ENCODE measurements around the gene UBAC2. TPM values are rescaled to one million over a fixed set of nuclear protein-coding genes. Genes with fewer than 3 reads are reported as not detected.

Gene UBAC2
- total RNA-seq, 2 donors from 2014 or later, result 76.7 to 80.3 TPM

DNA sequence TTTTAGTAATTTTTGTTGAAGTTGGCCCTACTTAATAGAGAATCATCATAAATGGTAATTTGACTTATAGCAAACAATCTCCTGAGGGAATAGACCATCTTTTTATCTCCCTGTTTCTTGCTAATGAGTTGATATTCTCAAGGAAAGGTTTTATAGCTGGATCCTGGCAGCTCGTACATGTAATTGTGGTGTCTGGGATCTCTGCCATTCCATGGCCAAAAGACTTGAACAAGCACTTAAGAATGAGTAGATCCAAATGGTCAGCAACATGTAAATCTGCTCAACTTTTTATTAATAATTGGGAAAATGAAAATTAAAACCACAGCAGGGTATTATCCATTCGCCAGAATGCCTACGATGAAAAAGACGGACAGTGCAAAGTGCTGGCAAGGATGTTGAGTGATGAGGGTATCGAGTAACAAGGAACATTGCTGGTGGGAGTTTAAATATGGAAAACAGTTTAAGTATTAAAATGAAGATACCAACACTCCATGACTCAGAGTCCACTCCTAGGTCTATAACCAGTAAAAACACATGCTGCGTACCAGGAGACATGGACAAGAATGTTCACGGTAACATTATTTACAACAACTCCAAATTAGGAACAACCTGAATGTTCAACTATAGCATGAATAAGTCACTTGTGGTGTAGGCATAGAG, 62.6 kb downstream of the UBAC2 start:
- Mint-ChIP-seq H3K36me3 (ENCODE audit: insufficient read depth in 2 of 2) (peaks cover 4 to 16% of the 10 kb centered on the region in 2 donors), H3K9me3 (no peaks in the 10 kb centered on the region), H3K4me1 (ENCODE audit: low read depth) (peaks cover 76% of the 10 kb centered on the region), H3K27me3 (ENCODE audit: low read depth) (no peaks in the 10 kb centered on the region), H3K27ac (peak overlapping the region; percentile 62), H3K4me3 (no peak overlapping the region)
- DNase-seq, result no peak
- no peak for ATAC-seq (replicated peaks in 1 of 2)

DNA sequence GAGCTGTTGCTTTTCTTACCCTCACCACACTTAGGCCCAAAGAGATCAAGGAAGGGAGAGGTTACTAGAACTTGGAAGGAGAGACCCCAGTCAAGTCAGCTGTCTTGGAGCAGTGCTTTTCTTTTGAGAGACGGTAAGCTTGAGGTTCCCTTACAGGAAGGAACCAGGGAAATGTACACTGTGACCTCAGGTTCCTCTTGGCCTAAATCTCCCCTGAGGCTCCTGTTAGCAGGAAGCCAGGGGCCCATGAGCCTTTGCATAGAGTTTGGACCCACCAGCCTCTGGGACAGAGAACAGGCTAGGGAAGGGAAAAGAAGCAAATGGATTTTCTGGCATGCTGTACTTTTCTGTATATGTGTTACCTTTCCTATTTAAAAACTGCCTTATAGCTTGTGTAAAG, 63.4 kb downstream of the UBAC2 start:
- H3K9me3 Mint-ChIP-seq, result no peaks in the 10 kb centered on the region
- no peaks in the 10 kb centered on the region for H3K27me3 Mint-ChIP-seq (ENCODE audit: low read depth)
- H3K27ac Mint-ChIP-seq, result peak overlapping the region; percentile 44
- DNase-seq, result no peak
- H3K36me3 Mint-ChIP-seq (ENCODE audit: insufficient read depth in 2 of 2), result peaks cover 6 to 15% of the 10 kb centered on the region in 2 donors
- H3K4me3 Mint-ChIP-seq, result peak overlapping the region in 1 of 2 donors; percentile 23
- ATAC-seq (replicated peaks in 1 of 2), result no peak
- H3K4me1 Mint-ChIP-seq (ENCODE audit: low read depth), result peaks cover 74% of the 10 kb centered on the region

DNA sequence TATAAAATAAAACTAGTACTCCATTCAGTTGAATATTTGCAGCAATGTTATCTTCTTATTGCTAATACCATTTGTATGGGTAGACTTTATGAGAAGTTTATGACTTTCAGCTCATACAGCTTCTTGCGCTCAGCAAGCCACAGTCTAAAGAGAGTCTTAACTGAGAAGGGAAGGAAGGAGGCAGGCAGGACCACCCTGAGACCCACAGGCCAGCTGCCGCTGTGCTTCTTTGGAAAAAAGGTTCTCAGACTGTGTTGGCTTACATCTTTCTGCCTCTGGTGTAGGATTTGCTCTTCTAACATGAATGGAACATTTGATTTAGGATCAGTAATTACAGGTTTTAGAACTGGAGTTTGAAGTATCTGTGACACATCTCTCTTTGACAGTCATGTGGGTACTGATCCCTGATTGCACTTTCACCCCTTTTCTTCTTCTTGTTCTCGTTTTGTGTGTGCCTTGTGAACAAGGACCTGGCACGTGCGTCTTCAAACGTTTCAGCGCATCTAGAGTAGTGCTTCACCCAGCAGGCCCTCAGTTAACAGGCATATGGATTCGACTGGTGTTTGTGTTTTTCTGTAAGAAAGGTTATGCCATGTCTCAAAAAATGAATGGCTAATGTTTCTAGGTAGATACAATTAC, 64.6 kb downstream of the UBAC2 start:
- Mint-ChIP-seq H3K4me1 (ENCODE audit: low read depth) (peaks cover 73% of the 10 kb centered on the region), H3K4me3 (peak overlapping the region; percentile 42 to 86), H3K36me3 (ENCODE audit: insufficient read depth in 2 of 2) (peaks cover 2 to 12% of the 10 kb centered on the region in 2 donors), H3K9me3 (no peaks in the 10 kb centered on the region), H3K27ac (peak overlapping the region; percentile 96), H3K27me3 (ENCODE audit: low read depth) (no peaks in the 10 kb centered on the region)
- peak; percentile 84 to 85 for ATAC-seq (replicated peaks in 1 of 2)
- peak; percentile 44 to 56 for DNase-seq

DNA sequence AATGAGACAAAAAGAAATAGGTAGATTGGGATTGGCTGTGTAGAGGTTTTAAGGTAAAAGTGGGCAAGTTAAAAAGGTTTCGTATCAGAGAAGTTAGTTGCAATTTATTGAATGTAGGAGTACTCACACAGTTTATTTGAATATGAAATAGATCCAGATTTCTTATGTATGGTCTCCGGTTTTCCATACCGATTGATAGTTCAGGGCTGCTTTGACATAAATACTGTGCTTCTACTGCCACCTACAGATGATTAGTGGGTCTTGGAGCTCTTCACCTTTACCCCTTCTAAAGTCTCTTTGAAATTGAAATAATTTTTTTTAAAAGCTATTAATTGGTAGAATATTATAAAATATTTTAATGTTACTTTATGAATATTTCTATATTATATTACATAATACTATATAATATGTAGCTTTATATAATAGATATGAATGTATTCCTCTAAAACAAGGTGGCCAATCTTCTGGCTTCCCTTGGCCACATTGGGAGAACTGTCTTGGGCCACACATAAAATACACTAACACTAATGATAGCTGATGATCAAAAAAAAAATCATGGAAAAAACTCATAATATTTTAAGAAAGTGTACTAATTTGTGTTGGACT, 65.3 kb downstream of the UBAC2 start:
- Mint-ChIP-seq H3K27me3 (ENCODE audit: low read depth) (no peaks in the 10 kb centered on the region), H3K36me3 (ENCODE audit: insufficient read depth in 2 of 2) (peaks cover 2 to 12% of the 10 kb centered on the region in 2 donors), H3K27ac (peak overlapping the region; percentile 96), H3K9me3 (no peaks in the 10 kb centered on the region), H3K4me1 (ENCODE audit: low read depth) (peaks cover 74% of the 10 kb centered on the region), H3K4me3 (peak overlapping the region; percentile 42 to 86)
- DNase-seq, result no peak
- ATAC-seq (replicated peaks in 1 of 2), result peak; percentile 22 to 48

DNA sequence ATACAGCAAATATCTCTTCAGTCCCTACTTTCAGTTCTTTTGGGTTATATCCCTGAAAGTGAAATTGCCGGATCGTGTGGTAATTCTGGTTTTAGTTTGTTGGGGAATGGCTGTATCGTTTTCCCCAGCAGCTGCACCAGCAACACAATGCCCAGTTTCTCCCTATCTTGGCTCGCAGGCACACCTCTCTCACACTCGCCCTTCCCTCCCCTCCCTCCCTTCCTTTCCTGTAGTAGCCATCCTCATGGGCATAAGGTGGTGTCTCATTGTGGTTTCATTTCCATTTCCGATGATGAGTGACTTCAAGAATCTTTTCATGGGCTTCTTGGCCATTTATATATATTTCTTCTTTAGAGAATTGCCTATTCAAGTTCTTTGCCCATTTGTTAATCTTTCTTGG, 66.2 kb downstream of the UBAC2 start:
- Mint-ChIP-seq H3K36me3 (ENCODE audit: insufficient read depth in 2 of 2) (peaks cover 2 to 13% of the 10 kb centered on the region in 2 donors), H3K4me3 (no peak overlapping the region), H3K4me1 (ENCODE audit: low read depth) (peaks cover 76% of the 10 kb centered on the region), H3K27ac (no peak overlapping the region), H3K9me3 (no peaks in the 10 kb centered on the region), H3K27me3 (ENCODE audit: low read depth) (no peaks in the 10 kb centered on the region)
- DNase-seq (no peak), ATAC-seq (replicated peaks in 1 of 2) (no peak)

DNA sequence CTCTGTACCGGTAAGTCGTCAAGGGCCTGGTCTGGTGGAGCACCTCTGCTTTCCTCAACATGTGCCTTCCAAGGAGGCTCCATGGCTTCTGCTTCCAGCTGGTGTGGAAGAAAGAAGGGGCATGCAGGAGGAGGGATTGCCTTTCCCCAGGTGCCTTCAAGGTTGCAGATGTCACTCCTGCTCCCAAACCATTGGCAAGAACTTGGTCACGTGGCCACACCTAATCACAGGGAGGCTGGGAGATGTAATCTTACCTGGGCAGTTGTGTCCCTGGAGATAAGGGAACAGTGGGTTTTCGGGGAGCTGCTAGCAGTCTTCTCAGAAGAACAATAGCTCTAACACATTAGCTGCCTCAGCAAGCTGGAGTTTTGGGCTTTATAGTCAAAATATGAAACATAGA, 67.3 kb downstream of the UBAC2 start:
- H3K4me3 Mint-ChIP-seq, result no peak overlapping the region
- H3K9me3 Mint-ChIP-seq, result peaks cover 2 to 7% of the 10 kb centered on the region in 2 donors
- DNase-seq, result no peak
- H3K36me3 Mint-ChIP-seq (ENCODE audit: insufficient read depth in 2 of 2), result peaks cover 9 to 24% of the 10 kb centered on the region in 2 donors
- no peak overlapping the region for H3K27ac Mint-ChIP-seq
- H3K27me3 Mint-ChIP-seq (ENCODE audit: low read depth), result no peaks in the 10 kb centered on the region
- H3K4me1 Mint-ChIP-seq (ENCODE audit: low read depth), result peaks cover 75% of the 10 kb centered on the region
- ATAC-seq (replicated peaks in 1 of 2), result no peak

DNA sequence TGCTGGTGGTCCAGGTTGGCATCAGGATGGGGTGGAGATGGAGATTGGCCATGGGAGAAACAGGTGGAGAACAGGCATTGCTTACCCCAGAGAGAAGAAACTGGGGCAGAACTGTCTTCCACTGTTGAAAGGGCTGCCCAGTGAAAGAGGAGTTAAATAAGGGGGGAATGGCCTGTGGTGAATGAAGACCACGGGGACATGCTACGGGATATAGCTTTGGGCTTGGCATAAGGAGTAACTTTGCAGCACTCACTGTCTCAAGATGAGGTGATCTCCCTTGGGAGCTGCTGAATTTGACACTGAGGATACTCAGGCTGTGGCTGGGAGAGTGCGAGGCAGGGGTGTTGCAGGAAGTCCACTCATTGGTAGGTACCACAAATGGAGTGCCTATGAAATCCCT, 68.2 kb downstream of the UBAC2 start:
- Mint-ChIP-seq H3K27me3 (ENCODE audit: low read depth) (no peaks in the 10 kb centered on the region), H3K27ac (no peak overlapping the region), H3K4me1 (ENCODE audit: low read depth) (peaks cover 75% of the 10 kb centered on the region), H3K9me3 (peaks cover 2 to 7% of the 10 kb centered on the region in 2 donors), H3K36me3 (ENCODE audit: insufficient read depth in 2 of 2) (peaks cover 12 to 28% of the 10 kb centered on the region in 2 donors), H3K4me3 (no peak overlapping the region)
- DNase-seq (no peak), ATAC-seq (replicated peaks in 1 of 2) (no peak)

DNA sequence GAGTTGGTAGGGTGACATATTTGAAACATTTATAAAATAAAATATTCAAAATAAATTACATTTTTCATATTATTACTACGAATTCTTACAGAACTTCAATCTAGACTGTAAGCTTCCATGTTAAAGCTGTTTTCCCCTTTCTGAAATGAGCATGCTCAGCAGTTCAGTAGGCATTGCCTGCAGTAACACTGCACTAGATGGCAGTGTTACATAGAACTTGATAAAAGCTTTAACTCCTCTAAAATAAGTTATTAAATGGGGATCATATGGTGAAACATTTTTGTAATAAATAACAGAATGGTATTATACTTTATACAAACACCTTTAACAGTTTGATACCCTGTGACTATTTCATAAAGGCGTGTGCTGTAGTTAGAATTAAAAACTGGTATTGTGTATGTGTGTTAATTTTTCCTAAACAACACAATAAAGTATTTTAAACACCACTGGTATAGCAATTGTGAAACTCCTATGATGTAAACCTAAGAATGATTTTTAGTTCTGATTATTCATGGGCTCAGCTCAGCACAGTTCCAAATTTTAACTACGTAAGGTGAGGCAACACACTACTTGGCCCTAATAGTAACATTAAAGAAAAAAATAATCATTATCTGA, 69.1 kb downstream of the UBAC2 start:
- H3K4me3 Mint-ChIP-seq, result peak overlapping the region in 1 of 2 donors; percentile 15
- ATAC-seq (replicated peaks in 1 of 2), result peak; percentile 56 to 68
- H3K27ac Mint-ChIP-seq, result peak overlapping the region; percentile 90
- peaks cover 2 to 7% of the 10 kb centered on the region in 2 donors for H3K9me3 Mint-ChIP-seq
- H3K4me1 Mint-ChIP-seq (ENCODE audit: low read depth), result peaks cover 75% of the 10 kb centered on the region
- H3K36me3 Mint-ChIP-seq (ENCODE audit: insufficient read depth in 2 of 2), result peaks cover 14 to 36% of the 10 kb centered on the region in 2 donors
- no peaks in the 10 kb centered on the region for H3K27me3 Mint-ChIP-seq (ENCODE audit: low read depth)
- DNase-seq, result no peak

DNA sequence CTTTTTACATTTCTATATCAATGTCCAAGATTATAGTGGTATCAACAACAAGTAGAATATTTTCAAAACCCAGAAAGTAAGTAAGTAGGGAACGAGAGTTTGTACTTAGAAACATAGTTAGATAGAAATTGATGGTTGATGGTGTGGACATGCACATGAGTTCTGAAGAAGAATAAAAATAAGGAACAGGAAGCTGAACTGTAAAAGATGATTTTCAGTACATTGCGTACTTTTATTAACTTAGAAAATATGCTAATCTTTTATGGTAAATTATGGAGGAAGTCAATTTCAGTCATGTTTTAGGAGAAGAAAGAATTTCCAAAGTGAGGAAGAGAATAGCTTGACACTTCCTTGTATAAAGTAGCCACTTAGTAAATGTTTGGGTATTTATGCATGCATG, 69.9 kb downstream of the UBAC2 start:
- ATAC-seq (replicated peaks in 1 of 2) (no peak), DNase-seq (no peak)
- peaks cover 2 to 7% of the 10 kb centered on the region in 2 donors for H3K9me3 Mint-ChIP-seq
- peaks cover 75% of the 10 kb centered on the region for H3K4me1 Mint-ChIP-seq (ENCODE audit: low read depth)
- H3K4me3 Mint-ChIP-seq, result peak overlapping the region in 1 of 2 donors; percentile 54
- peaks cover 18 to 36% of the 10 kb centered on the region in 2 donors for H3K36me3 Mint-ChIP-seq (ENCODE audit: insufficient read depth in 2 of 2)
- H3K27me3 Mint-ChIP-seq (ENCODE audit: low read depth), result no peaks in the 10 kb centered on the region
- peak overlapping the region; percentile 90 for H3K27ac Mint-ChIP-seq

DNA sequence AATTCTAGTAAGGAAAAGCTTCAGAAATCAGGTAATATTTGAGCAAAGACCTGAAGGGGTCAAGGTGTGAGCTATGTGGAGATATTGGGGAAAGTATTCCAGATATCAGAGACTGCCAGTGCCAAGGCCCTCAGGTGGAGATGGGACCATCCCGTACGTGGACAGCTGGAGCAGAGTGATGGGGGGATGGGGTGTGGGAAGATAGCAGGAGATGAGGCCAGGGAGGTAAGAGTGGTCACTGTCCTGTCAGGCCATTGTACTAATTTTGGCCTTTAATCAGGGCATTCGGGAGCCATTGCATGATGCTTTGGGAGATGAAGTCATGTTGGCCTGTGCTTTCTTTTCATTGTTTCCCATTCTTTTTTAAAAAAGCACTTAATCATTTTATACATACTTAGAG, 70.6 kb downstream of the UBAC2 start:
- ATAC-seq (replicated peaks in 1 of 2) (no peak), DNase-seq (no peak)
- no peaks in the 10 kb centered on the region for H3K27me3 Mint-ChIP-seq (ENCODE audit: low read depth)
- peak overlapping the region; percentile 90 for H3K27ac Mint-ChIP-seq
- H3K36me3 Mint-ChIP-seq (ENCODE audit: insufficient read depth in 2 of 2), result peaks cover 18 to 37% of the 10 kb centered on the region in 2 donors
- peaks cover 2 to 7% of the 10 kb centered on the region in 2 donors for H3K9me3 Mint-ChIP-seq
- H3K4me1 Mint-ChIP-seq (ENCODE audit: low read depth), result peaks cover 79% of the 10 kb centered on the region
- peak overlapping the region; percentile 8 to 25 for H3K4me3 Mint-ChIP-seq

DNA sequence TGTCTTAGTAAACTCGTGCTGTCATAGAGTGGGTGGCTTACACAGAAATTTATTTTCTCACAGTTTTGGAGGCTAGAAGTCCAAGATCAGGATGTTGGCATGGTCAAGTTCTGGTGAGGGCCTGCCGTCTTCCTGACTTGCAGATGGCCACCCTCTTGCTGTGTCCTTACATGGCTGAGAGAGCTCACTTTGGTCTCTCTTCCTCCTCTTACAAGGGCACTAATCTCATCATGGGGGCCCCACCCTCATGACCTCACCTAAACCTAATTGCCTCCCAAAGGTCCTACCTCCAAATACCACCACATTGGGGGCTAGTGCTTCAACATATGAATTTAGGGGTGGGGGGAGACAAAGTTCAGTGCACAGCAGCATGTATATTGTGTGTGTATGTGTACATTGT, 71.8 kb downstream of the UBAC2 start:
- ATAC-seq (replicated peaks in 1 of 2) (no peak), DNase-seq (no peak)
- Mint-ChIP-seq H3K4me1 (ENCODE audit: low read depth) (peaks cover 86% of the 10 kb centered on the region), H3K27me3 (ENCODE audit: low read depth) (no peaks in the 10 kb centered on the region), H3K27ac (peak overlapping the region; percentile 90), H3K36me3 (ENCODE audit: insufficient read depth in 2 of 2) (peaks cover 19 to 38% of the 10 kb centered on the region in 2 donors), H3K4me3 (no peak overlapping the region), H3K9me3 (peaks cover 2 to 7% of the 10 kb centered on the region in 2 donors)

DNA sequence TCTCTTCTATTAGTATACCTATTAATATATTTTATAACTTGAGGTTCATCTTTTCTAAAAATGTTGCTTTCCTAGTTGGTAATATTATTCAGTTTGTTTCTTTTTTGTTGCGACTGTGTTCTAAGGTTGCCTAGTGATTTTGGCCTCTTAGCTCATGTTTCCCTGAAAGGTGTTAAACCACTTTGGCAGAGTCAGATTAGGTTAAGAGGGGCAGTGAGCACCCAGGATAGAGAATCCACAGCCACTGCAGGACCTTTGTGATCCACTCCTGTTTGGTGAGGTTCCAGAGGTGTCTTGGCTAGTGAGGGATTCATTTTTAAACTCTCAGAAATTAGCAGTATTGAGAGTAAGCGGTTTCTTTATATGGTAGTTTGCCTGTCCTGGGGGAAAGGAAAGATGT, 72.5 kb downstream of the UBAC2 start:
- Mint-ChIP-seq H3K36me3 (ENCODE audit: insufficient read depth in 2 of 2) (peaks cover 21 to 37% of the 10 kb centered on the region in 2 donors), H3K4me1 (ENCODE audit: low read depth) (peaks cover 93% of the 10 kb centered on the region)
- no peak for DNase-seq

DNA sequence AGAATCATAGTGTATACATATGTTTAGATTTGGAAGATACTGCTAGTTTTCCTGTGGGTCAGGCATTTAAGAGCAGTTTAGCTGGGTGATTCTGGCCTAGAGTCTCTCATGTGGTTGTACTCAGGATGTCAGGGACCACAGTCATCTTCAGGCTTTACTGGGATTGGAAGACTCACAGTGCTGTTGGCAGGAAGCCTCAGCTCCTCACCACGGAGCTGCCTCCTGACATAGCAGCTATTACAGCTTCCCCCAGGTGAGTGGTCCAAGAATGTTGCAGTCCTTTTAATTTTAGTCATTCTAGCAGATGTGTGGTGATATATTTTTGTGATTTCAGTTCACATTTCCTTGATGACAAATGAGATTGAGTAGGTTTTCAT, 74.4 kb downstream of the UBAC2 start:
- ATAC-seq (replicated peaks in 1 of 2) (peak; percentile 84 to 89), DNase-seq (peak; percentile 44 to 49)

More for the DNA sequence above, 72.5 kb downstream of the UBAC2 start:
- Mint-ChIP-seq H3K27me3 (ENCODE audit: low read depth) (no peaks in the 10 kb centered on the region), H3K4me3 (peak overlapping the region in 1 of 2 donors; percentile 31), H3K9me3 (peaks cover 2 to 7% of the 10 kb centered on the region in 2 donors), H3K27ac (no peak overlapping the region)
- ATAC-seq (replicated peaks in 1 of 2), result peak; percentile 29 to 38

More for the DNA sequence above, 74.4 kb downstream of the UBAC2 start:
- H3K36me3 Mint-ChIP-seq (ENCODE audit: insufficient read depth in 2 of 2), result peaks cover 19 to 36% of the 10 kb centered on the region in 2 donors
- H3K27me3 Mint-ChIP-seq (ENCODE audit: low read depth), result no peaks in the 10 kb centered on the region
- H3K9me3 Mint-ChIP-seq, result peaks cover 2 to 7% of the 10 kb centered on the region in 2 donors
- peak overlapping the region; percentile 87 for H3K27ac Mint-ChIP-seq
- H3K4me3 Mint-ChIP-seq, result peak overlapping the region in 1 of 2 donors; percentile 48
- H3K4me1 Mint-ChIP-seq (ENCODE audit: low read depth), result peaks cover 97% of the 10 kb centered on the region
